ACHN (cell line): Measurements from ENCODE around the gene ZNF331.

Experiments
- DNase-seq: peaks from one replicate; pipeline ENCODE4 v3.0.0-alpha.2; 2015
- in situ Hi-C: cut with HindIII; loops from 2 replicates; pipeline ENCODE4 v1.10.0; 2017; ENCODE audit warnings: low sequenced_read_pairs, low pct_ligation_motif_present, low pct_unique_long_range_greater_than_20kb

The ZNF331 gene

DNA sequence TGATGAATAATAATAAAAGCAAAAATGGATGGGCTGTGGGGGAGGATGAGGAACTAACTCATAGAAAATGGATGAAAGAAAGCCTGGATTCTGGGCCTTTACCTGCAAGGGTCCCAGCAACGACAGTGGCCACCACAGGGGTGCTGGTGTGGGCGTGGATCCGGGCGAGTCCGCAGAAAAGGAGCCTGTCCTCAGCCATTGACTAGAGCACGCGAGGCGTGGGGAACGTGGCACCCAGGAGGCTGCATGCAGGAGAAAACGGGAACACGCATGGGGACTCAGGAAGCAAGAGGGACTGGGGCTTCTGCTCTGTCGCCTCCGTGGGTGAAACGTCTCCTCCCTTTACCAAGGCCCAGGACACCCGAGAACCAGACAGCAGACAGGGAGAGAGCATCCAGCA lies 68.1 kb downstream of the ZNF331 start:
- DNase-seq = no peak
- in situ Hi-C loops = no loop called here

DNA sequence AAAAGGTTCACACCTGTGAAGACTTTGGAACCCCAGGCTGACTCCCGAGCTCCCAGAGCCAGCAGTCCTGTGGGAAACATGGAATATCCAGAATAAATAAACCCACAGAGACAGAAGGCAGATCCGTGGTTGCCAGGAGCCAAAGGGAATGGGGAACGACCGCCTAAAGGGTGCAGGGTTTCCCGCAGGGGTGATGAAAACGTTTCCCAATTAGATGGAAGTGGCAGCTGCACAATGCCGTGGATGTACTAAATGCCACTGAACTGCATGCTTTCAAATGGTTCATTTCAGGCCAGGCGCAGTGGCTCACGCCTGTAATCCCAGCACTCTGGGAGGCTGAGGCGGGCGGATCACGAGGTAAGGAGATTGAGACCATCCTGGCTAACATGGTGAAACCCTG lies 70.4 kb downstream of the ZNF331 start:
- in situ Hi-C loops = no loop called here
- no peak for DNase-seq

DNA sequence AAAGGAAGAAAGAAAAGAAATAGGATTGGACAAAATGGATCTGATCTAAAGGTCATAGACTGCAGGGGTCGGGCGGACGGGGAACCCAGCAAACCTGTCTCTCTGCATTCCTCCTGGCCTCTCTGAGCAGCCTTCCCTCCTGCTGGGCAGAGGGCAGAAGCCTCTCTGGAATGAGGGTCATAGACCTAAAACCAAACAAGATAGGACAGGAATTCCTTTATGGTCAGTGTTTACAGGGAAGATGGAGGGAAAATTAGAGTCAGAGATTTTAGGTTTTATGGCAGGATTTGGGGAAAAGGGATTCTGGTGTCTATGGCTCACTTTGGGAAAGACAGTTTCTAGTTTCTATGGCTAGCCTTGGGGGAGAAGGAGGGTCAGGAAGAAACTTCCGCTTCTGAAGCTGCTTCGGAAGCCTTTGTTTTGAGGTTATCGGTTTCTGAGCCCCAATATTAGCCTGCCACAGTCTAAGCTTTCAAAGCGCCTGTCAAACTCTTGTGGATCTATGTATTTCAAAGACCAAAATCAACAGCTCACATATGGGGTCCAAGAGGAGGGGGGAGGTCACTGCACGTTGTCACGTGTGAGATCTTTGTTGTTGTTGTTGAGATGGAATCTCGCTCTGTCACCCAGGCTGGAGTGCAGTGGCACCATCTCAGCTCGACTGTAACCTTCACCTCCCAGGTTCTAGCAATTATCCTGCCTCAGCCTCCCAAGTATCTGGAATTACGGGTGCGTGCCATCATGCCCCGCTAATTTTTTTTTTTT lies 75.0 kb downstream of the ZNF331 start:
- DNase-seq = no peak
- in situ Hi-C loops = no loop called here

DNA sequence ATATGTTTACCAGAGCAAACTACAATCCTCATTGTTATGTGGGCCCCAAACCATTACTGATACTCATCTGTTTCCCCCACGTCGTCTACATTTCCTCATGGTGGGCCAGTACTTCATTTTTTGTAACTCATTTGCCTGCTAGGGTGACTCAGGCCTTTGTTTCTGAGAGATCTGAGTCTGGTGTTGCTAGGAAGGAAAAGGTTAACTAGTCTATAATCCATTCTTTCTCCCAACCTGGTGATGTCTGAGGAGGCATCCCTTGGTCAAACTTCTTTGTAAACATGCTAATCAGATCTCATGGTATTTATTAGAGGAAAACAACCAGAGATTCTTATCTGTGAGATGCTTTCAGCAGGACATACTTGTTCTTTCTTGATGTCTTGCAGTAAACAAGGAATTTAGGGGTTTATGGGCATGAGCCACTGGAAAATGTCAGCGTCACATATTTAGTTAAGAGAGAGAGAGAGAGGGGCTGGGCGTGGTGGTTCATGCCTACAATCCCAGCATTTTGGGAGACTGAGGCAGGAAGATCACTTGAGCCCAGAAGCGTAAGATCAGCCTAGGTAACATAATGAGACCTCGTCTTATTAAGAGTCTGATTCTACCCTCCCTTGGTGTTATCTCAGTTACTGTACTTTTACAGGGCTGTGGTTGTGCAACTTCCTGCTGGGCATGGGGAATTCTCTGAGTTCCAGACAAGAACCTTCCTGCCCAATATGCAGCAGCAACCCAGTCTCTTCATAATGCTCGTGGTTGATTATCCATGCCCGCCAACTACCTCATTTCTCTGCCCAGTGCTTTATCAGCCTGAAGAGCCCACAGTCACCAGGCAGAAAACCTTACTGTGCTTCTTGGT lies 84.2 kb downstream of the ZNF331 start:
- DNase-seq = no peak
- in situ Hi-C loops = no loop called here

DNA sequence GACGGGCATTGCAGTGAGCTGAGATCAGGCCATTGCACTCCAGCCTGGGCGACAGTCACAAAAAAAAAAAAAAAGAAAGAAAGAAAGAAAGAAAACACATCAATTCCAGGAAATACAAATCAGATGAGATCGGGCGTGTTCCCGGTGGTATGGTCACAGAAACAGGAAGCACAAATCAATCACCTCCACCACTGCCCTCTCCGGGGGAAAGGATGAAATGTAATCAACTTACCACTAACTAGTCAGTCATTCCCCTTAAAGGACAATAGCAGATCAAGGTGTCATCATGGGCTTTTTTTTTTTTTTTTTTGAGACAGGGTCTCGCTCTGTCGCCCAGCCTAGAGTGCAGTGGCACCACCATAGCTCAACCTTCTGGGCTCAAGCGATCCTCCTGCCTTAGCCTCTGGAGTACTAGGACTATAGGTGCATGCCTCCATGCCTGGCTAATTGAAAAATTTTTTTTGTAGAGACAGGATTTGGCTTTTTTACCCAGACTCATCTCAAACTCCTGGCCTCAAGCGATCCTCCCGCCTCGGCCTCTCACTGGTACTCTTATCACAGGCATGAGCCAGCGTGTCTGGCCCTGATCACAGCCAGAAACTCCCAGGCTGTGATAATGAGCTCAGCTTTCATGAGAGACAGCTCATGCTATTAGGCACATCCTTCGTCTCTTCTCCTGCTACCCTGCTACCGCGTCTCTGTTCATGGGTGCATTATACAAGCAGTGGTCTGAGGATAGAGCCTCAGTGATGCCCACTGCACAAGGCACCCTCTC lies 87.0 kb downstream of the ZNF331 start:
- in situ Hi-C loops = no loop called here
- DNase-seq = no peak

DNA sequence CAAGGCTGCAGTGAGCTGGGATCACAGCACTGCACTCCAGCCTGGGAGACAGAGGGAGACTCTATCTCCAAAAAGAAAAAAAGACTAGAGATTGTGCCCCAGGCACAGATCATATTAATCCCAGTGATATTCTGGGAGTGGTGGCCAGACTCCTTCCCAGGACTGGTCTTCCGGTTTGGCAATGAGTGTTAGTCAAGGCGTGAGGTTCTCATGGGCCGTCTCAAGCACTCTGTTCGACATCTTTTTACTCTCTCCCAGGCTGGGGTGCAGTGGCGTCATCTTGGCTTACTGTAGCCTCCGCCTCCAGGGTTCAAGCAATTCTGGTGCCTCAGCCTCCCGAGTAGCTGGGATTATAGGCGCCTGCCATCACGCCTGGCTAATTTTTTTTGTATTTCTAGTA lies 88.5 kb downstream of the ZNF331 start:
- no peak for DNase-seq
- in situ Hi-C loops = no loop called here

DNA sequence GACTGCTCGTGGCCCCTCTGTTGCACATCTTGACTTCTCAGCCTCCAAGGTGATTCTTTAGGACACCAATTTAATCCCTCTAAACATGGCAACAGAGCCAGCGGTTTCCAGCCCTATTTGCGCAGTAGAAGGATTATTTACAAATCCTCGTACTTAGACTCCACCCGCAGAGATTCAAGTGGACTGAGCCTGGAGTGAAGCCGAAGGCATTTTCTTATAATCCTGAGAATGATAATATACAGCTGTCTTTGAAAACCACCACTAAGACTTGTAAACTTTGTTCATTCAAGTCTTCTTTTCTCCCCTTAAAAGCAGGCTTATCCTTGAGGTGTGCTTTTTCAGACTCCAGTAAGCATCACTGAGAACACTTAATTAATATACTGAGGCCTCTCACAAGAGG lies 89.0 kb downstream of the ZNF331 start:
- in situ Hi-C loops = no loop called here
- DNase-seq = no peak
